T-helper 9 cell (primary cell): ENCODE results near the gene TTL.
A peak's percentile ranks its signal among the peaks of the same experiment; 100 is the strongest.
"Not testable (repeated sequence)": the region's sequence is repeated elsewhere in the genome, so short reads cannot be mapped to it uniquely, and the experiment has no call there.

ENCODE experiments used
- DNase-seq: peaks from one replicate; pipeline ENCODE4 v3.0.0-alpha.2; 2020

TTL gene

DNA sequence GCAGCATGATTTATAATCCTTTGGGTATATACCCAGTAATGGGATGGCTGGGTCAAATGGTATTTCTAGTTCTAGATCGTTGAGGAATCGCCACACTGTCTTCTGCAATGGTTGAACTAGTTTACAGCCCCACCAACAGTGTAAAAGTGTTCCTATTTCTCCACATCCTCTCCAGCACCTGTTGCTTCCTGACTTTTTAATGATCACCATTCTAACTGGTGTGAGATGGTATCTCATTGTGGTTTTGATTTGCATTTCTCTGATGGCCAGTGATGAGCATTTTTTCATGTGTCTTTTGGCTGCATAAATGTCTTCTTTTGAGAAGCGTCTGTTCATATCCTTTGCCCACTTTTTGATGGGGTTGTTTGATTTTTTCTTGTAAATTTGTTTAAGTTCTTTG lies 42.3 kb downstream of the TTL start:
- not testable (repeated sequence) for DNase-seq

DNA sequence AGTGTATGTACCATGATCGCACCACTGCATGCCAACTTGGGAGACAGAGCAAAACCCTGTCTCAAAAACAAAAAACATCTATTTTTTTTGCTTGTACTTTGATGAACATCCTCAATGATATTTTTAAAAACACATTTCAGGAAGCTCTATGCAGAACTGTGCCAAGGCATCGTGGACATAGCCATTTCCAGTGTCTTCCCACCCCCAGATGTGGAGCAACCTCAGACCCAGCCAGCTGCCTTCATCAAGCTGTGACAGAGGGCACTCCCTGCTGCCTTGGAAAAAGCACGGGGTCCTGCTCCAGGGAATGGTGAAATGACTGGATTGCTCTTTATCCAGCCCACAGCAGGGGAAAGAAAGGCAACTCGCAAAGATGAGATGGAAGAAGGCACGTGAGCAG lies 46.6 kb downstream of the TTL start:
- DNase-seq, result no peak

DNA sequence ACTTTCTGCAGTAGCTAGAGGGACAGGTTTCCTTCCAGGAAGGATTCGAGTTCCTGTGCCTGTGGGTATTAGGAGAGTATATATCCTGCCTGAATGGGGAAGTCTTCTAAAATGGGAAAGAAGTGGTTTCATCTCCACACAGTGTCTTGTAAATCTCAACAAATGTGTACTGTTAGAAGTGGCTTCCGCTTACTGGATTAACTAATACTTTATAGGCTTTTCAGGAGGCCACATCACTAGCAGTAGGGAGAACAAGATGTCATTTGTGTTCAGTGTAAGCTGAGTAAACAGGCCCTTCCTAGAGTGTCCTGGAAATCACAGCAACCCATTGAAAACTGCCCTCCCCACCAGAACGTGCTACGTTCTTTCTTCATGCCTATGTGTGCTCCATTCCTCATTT lies 47.8 kb downstream of the TTL start:
- DNase-seq, result no peak

DNA sequence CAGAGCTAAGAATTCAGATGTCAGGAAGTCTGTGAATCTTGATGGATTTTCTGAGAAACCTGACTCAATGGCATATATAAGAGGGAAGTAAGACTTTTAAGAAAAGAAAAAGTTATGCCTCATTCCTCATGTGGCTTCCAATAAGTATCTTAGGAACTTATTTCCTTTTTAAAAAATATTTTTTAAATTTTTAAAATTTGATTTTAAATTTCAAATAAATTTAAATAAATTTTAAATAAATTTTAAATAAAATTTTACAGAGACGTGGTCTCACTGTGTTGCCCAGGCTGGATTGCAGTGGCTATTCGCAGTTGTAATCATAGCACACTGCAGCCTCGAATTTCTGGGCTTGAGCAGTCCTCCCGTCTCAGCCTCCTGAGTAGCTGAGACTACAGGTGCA lies 48.8 kb downstream of the TTL start:
- DNase-seq, result no peak

DNA sequence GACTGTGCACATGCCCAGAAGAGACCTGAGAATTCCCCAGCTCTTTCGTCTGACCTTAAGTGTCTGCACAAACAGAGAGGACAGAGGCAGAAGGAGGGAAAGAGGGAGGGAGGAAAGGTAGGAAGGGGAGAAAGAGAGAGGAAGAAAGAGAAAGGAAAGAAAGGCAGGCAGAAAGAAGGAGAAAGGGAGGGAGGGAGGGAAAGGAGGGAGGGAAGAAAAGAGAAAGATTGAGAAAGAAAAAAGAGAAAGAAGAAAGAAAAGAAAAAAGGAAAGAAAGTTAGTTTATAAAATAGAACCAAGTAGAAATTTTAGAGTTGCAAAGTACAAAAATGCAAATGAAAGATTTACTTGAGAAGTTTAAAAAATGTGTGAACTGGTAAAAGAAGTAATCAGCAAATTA lies 52.9 kb downstream of the TTL start:
- DNase-seq, result no peak

DNA sequence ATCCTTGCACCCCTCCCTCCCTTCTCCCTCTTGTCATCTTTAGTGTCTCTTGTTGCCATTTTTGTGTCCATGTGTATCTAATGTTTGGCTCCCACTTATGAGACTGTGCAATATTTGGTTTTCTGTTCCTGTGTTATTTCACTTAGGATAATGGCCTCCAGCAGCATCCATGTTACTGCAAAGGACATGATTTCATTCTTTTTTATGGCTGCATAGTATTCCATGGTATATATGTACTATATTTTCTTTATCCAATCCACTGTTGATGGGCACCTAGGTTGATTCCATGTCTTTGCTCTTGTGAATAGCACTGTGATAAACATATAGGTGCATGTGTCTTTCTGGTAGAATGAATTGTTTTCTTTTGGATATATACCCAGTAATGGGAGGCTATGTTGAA lies 54.7 kb downstream of the TTL start:
- not testable (repeated sequence) for DNase-seq

DNA sequence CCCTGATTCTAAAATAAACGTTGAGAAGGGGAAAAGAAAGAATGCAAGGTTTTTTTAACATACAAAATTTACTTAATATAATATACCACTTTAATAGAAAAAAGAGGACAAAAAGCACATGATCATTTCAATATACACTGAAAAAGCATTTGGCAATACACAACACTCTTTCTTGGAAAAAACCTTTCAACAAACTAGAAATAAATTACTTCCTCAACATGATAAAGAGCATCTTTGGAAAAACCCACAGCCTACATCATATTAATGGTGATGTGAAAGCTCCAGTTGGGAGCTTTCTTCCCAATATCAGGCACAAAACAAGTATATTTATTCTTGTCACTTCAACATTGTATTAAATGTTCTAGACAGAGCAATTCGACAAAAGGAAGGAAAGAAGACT lies 57.4 kb downstream of the TTL start:
- no peak for DNase-seq

DNA sequence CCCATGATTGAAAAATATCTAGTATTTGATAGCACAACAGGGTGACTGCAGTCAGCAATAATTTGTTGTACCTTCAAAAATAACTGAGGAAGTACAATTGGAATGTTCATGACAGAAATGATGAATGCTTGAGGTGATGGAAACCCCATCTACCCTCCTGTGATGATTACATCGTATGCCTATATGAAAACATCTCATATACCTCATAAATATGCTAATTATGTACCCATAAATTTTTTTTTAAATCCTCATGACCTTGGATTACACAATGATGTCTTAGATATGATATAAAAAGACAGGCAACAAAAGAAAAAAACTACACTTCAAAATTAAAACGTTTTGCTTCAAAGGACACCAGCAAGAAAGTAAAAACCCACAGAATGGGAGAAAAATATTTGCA lies 59.0 kb downstream of the TTL start:
- DNase-seq, result no peak

DNA sequence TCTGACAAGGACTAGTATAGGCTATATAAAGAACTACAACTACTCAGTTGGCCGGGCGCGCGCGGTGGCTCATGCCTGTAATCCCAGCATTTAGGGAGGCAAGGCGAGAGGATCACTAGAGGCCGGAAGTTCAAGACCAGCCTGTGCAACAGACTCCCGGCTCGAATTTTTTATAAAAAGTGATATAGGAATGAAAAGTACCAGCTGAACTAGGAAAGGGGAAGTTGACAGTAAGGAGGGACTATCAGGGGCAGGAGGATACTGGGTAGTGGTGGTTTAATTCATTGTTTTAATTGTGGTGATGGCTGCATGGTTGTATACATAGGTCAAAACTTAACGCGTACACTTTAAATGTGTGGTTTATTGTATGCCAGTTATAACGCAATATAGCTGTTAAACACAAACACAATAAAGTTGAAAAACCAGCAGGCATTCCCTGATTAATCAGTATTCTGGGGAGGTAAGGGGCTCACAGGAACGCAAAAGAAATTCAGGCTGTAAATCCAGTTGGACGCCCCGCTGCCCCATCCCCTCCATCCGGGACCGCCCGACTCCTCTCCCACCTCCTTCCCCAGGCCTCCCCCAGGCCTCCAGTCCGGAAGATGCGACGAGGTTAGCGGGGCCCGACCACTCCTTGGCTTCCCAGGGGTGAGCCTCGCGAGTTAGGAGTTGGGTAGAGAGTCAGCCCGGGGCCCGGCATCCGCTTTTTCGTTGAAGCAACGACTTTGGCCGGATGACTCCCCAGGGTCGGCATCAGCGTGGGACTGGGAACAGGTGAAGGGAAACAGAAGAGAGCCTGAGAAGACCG lies 59.6 kb downstream of the TTL start:
- no peak for DNase-seq

DNA sequence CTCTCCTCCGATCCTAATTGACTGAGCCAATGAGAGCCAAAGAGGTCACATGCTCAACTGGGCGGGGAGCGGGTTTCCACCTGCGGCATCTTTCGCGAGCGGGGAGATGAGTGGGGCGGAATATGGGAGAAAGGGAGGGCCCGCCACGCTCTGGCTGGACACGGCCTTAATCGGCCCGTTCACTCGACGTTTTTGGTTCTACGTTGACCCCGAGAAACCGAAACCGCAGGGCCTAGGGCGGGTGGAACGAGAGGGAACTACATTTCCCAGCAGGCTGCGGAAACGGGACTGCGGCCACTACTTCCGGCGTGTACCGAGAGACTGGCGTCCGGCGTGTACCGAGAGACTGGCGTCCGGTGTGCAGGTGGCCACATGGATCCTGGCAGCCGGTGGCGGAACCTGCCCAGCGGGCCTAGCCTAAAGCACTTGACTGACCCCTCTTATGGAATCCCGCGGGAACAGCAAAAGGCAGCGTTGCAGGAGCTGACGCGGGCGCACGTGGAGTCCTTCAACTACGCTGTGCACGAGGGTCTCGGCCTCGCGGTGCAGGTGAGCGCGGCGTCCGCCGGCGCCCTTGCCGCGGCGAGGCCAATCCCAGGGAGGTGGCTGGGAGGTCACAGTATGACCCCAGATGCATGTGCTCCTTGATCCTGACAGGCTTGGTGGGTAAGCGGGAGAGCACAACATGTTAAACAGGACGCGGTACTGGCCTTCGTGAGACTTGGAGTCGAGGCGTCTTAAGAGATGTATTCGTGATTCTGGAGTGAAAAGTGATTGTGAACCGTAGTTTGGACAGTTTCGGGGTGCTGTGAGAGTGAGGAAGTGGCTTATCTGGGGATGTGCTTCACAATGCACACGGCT lies 60.4 kb downstream of the TTL start, which contains the start of gene POLR1B:
POLR1B (plus strand) TSS at position 343 of the 861 bp plus-strand sequence; CDS start at position 373, 30 bp downstream.
- DNase-seq, result peak; percentile 58

DNA sequence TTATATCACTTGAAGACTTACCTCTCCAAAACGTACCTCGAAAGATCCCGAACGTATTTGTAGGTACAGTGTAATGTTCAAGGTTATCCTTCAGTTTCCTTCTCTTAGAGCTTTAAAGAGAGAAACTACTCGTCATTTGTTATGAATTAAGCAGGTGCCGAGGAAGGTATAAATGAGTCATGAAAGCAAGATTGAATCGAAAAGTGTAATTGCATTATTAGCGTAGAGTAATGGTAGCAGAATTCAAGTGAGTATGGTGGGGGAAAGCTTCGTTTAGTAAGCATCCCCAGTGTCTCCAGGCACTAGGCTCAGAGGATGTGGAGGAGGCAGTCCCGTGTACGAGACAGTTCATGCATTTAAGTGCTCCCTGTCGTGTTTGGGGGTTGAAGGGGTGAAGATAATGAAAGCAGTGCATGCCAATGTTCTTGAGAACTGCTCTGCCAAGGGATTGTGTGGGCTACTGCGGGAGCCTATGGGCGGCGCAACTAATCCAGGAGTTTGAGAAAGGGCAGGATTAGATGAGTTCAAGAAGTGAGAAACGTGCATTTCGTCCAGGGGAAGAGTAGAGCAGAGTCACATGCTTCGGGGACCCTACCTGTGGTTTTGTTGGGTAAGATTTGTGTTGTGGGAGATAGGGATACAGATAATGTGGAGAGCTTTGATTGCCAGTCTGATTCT lies 61.2 kb downstream of the TTL start:
- DNase-seq, result no peak

DNA sequence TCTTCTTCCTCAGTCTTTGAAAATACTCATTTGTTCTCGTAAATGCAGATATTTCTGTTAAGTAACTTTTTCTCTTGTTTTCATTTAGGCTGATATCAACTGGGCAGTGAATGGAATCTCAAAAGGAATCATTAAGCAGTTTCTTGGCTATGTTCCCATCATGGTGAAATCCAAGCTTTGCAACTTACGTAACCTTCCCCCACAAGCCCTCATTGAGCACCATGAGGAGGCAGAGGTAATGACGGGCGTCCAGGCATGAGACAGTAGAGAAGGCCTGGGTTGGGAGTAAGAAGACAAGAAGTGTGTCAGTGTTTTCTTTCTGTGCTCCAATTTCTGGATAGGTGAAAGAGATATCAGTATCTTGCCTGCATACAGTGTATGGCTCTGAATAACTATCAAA lies 65.4 kb downstream of the TTL start:
- DNase-seq, result no peak

DNA sequence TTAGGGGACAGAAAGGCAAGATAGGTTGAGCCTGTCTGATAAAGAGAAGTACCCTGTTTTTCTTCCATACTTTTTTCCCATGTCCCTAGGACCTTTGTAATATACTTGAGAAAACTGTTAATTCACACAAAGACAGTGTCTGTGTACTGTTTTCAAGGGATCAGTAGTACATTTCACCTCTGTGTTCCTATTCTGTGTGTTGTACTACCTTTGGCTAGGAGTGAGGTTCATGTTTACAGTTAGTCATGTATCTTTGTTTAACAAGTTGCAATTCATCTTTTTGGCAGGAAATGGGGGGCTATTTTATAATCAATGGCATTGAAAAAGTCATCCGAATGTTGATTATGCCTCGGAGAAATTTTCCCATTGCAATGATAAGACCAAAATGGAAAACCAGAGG lies 67.0 kb downstream of the TTL start:
- no peak for DNase-seq

DNA sequence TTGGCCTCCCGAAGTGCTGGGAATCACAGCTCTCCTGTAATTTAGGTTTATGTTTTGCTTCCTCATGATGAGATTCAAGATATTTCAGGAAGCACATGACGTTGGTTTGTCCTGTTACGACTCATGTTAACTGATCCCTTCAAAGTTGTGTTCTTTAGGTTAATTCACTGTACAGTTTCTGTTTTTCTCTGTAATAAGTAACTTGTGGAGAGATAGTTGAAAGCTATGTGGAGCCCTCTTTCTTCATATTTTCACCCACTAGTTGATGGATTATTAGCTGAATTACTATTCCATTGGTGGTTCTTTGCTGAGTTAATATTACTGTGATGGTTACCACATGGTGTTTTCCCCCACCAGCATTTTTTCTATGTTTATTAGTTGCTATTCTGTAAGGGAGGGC lies 84.1 kb downstream of the TTL start:
- DNase-seq, result no peak

DNA sequence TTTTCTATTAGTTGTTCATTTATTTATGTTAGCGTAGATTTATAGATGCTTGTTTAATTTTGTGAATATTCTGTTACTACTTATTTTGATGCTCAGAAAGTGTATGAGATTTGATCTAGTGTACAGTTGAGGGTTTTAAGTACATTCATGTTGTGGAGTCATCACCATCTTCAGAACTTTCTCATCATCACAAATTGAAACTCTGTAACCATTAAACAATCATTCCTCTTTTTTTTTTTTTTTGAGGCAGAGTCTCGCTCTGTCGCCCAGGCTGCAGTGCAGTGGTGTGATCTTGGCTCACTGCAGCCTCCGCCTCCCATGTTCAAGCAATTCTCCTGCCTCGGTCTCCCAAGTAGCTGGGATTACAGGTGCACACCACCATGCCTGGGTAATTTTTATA lies 84.6 kb downstream of the TTL start:
- not testable (repeated sequence) for DNase-seq

DNA sequence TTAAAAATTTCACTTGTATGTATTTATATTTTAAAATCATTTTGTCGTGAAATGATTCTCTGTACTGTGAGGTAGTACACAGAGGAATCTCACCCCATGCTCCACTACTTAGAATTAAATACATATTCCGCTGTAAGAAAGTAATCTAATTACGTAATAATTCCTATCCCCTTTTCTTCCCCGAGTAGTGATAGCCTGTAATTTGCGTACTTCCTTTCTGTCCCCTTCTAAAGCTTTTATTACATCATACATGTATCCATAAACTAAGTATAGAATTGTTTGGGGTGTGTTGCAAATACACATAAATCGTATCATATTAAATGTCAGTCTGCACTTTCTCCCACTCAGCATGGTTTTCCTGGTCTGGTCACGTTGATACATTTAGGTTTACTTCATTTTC lies 90.0 kb downstream of the TTL start:
- no peak for DNase-seq

DNA sequence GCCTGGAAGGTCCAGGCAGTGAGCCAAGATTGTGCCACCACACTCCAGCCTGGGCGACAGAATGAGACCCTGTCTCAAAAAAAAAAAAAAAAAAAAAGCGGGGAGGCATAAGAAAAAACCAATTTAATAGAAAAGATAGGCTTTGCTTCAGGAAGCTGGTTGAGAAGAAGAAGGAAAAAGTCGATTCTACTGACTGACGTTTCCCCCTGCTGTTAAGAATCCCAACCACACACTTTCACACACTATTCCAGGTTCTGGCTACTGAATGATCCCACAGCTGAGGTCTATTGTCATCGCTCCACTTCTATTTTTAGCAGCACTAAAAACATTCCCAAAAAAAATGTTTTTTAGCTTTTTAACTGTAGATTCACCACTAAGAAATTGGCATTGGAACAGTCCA lies 95.8 kb downstream of the TTL start:
- DNase-seq, result no peak

DNA sequence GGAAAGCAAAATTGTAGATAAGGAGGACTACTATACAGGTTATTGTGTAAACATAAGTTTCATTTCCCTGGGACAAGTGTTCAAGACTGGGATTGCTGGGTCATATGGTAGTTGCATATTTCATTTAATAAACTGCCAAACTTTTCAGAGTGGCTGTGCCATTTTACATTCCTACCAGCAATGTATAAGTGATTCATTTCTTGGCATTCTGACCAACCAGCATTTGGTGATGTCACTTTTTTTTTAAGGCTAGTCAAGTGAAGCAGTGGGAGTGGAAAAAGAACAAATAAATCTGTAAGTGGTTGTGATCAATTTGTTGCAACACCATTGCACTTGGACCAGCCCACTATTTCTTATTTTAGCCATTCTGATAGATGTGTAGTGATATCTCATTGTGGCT lies 97.3 kb downstream of the TTL start:
- no peak for DNase-seq

DNA sequence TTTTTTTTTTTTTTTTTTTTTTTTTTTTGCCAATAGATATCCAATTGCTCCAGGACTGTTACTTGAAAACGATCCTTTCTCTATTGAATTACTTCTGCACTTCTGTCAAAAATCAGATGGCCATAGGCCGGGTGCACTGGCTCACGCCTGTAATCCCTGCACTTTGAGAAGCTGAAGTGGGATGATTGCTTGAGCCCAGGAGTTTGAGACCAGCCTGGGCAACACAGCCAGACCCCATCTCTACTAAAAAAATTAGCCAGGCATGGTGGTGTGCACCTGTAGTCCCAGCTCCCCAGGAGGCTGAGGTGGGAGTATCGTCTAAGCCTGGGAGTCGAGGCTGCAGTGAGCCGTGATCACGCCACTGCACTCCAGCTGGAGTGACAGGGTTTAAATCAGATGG lies 98.1 kb downstream of the TTL start:
- DNase-seq, result no peak

DNA sequence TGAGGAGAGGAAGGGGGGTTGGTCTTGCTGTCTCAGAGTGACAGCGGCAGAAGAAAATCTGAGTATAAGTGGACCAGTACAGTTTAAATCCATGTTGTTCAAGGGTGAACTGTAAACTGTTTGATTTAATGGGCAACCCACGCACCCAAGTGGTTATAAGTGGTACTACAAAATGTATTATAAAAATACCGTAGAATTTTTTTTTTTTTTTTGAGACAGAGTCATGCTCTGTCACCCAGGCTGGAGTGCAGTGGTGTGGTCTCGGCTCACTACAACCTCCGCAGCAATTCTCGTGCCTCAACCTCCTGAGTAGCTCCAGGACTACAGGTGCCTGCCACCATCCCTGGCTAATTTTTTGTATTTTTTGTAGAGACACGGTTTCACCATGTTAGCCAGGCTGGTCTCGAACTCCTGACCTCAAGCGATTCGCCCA lies 100.4 kb downstream of the TTL start:
- no peak for DNase-seq

DNA sequence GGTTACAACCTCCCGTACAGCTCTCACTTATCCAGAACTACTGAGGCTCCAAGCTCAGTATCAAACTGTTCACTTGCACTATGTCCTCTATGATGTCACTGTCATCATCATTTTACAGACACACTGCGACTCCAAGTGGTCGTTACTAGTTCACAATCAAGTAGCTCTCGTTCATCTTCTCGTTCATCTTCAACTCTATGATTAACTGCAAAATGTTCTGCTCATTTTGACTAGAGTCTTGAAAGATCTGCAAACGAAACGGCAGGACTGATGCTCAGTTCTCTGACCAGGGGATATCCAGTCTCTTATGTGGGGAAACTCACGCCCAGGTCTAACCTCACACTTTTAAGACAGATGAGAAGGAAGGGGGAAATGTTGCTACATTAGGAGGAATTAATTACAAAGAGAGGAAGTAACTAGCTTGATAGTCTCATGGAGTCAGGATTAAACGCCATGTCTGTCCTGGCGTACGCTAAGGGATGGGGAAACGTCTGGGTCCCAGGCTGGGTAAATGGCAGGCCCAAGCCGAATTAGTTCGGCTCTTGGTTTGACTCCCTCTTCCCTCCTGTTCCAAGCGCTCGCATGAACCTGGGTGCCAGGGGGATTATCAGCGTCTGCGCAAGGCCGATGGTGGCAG lies 101.7 kb downstream of the TTL start:
- no peak for DNase-seq

DNA sequence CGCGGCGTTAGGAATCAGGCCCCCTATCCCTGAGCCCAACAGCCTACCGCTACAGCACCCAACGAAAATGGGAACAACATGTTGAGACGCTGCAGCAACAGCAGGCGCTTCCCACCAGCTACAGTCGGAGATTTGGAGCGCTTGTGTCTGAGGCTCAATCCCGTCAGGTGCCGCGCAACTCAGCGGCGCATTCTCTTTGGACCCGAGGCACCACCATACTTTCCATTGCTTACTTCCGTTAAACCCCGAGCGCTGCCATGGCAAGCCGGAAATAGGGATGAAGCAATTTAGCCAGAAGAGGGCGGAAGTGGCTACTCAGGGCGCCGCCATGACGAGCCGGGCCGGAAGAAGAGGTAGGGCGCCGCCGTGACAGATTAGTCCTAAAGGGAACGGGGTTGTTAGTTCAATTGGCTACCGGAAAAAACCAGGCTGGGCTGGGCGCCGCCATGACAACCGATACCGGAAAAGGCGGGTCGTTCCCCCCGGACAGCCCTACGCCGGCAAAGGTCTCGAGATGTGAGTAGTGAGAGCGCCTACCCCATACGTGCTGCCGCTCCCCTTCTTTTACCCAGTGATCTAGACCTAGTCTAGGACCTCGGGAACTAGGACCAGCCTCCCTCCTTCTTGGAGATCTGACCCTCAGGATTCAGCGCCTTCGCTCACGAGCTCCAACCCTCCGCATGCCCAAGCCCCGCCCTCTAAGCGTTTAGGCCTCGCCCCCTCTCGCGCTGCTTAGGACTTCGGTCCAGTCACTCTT lies 102.4 kb downstream of the TTL start, which contains the start of gene CHCHD5:
CHCHD5 (plus strand) TSS at position 476 of the 757 bp plus-strand sequence; CDS start at position 515, 39 bp downstream.
- peak; percentile 87 for DNase-seq
